ENCODE data around the gene ATG4C. TPM values are rescaled to one million over a fixed set of nuclear protein-coding genes. Genes with fewer than 3 reads are reported as not detected.
A peak's percentile ranks its signal among the peaks of the same experiment; 100 is the strongest.
"Not testable (repeated sequence)": the region's sequence is repeated elsewhere in the genome, so short reads cannot be mapped to it uniquely, and the experiment has no call there.

The ATG4C gene
- total and polyA plus RNA-seq, 2 donors (not counting 3 experiments of a cell fraction or from before 2014, with no cell fraction given), result 2.8 to 11.8 TPM

GRCh38 chr1:62735491-62736171 lies 48.3 kb upstream of the ATG4C start:
- Histone ChIP-seq H4K20me1 (replicated peaks; ENCODE audit: control insufficient read depth, extremely low read depth, insufficient read depth, low read length) (no peaks in the 10 kb centered on the region), H3K27ac (ENCODE audit: insufficient read depth, low read depth, low read length) (no peak overlapping the region), H3K9ac (replicated peaks; ENCODE audit: extremely low read depth, insufficient read depth, low read length) (no peak overlapping the region), H3K27me3 (ENCODE audit: control insufficient read depth in 2 of 2, insufficient read depth in 2 of 2, low read length in 2 of 2) (peaks cover 0 to 6% of the 10 kb centered on the region in 2 experiments), H3K4me3 (replicated peaks in 1 of 3; ENCODE audit: insufficient read depth in 1 of 3, low read depth in 1 of 3, low read length in 3 of 3) (no peak overlapping the region), H3K79me2 (ENCODE audit: control insufficient read depth, insufficient read depth, low read length) (no peaks in the 10 kb centered on the region), H3K36me3 (ENCODE audit: control insufficient read depth in 2 of 2, extremely low read depth in 1 of 2, insufficient read depth in 2 of 2, low read length in 2 of 2) (no peaks in the 10 kb centered on the region), H2AFZ (ENCODE audit: low read depth, low read length) (no peak overlapping the region), H3K9me3 (replicated peaks; ENCODE audit: control insufficient read depth, insufficient read depth, low read length) (no peaks in the 10 kb centered on the region), H3K4me2 (ENCODE audit: insufficient read depth, low read length) (no peak overlapping the region), H3K9me1 (replicated peaks; ENCODE audit: control insufficient read depth, extremely low read depth, insufficient read depth, low read length) (no peaks in the 10 kb centered on the region), H3K4me1 (ENCODE audit: control insufficient read depth, extremely low read depth, insufficient read depth, low read length) (no peaks in the 10 kb centered on the region)
- no TSS peak for BruUV-seq (replicated peaks)
- dilution Hi-C loops (cut with MboI; ENCODE audit: extremely low pct_ligation_motif_present, low sequenced_read_pairs), result no loop called here
- POLR2A ChIA-PET, result interaction anchor here (0.6 kb wide), 1 partner anchor 178 kb away, joined by 3 read pairs; no protein-coding TSS in a partner anchor
- CTCF ChIA-PET, result interaction anchor here (0.7 to 2.2 kb wide), 4 partner anchors 11 to 228 kb away, joined by 3 to 11 read pairs (median 6); no protein-coding TSS in a partner anchor
- DNase-seq (ENCODE audit: low read depth, low spot score) (no peak), FAIRE-seq (no peak)
- TF ChIP-seq FOS (IDR thresholded peaks at IDR 0.05; ENCODE audit: borderline replicate concordance, insufficient read depth, low read length), result peak; percentile 26
- TF ChIP-seq, protein P1, sequence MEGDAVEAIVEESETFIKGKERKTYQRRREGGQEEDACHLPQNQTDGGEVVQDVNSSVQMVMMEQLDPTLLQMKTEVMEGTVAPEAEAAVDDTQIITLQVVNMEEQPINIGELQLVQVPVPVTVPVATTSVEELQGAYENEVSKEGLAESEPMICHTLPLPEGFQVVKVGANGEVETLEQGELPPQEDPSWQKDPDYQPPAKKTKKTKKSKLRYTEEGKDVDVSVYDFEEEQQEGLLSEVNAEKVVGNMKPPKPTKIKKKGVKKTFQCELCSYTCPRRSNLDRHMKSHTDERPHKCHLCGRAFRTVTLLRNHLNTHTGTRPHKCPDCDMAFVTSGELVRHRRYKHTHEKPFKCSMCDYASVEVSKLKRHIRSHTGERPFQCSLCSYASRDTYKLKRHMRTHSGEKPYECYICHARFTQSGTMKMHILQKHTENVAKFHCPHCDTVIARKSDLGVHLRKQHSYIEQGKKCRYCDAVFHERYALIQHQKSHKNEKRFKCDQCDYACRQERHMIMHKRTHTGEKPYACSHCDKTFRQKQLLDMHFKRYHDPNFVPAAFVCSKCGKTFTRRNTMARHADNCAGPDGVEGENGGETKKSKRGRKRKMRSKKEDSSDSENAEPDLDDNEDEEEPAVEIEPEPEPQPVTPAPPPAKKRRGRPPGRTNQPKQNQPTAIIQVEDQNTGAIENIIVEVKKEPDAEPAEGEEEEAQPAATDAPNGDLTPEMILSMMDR (IDR thresholded peaks at IDR 0.05; ENCODE audit: extremely low read depth in 1 of 2, insufficient read depth in 1 of 2, low read depth in 1 of 2, low read length in 2 of 2), result no peak
- intact Hi-C loops (cut with micrococcal nuclease), result no loop called here

- H3K9ac ChIP-seq (replicated peaks; ENCODE audit: extremely low read depth, insufficient read depth, low read length); BruUV-seq (replicated peaks); H3K36me3 ChIP-seq (ENCODE audit: control insufficient read depth in 2 of 2, extremely low read depth in 1 of 2, insufficient read depth in 2 of 2, low read length in 2 of 2); H3K4me3 ChIP-seq (replicated peaks in 1 of 3; ENCODE audit: insufficient read depth in 1 of 3, low read depth in 1 of 3, low read length in 3 of 3); H2AFZ ChIP-seq (ENCODE audit: low read depth, low read length); H3K79me2 ChIP-seq (ENCODE audit: control insufficient read depth, insufficient read depth, low read length); DNase-seq (ENCODE audit: low read depth, low spot score); intact Hi-C loops (cut with micrococcal nuclease); H3K9me3 ChIP-seq (replicated peaks; ENCODE audit: control insufficient read depth, insufficient read depth, low read length); POLR2A ChIA-PET; FAIRE-seq; dilution Hi-C loops (cut with MboI; ENCODE audit: extremely low pct_ligation_motif_present, low sequenced_read_pairs); H3K27me3 ChIP-seq (ENCODE audit: control insufficient read depth in 2 of 2, insufficient read depth in 2 of 2, low read length in 2 of 2); H3K27ac ChIP-seq (ENCODE audit: insufficient read depth, low read depth, low read length); H3K9me1 ChIP-seq (replicated peaks; ENCODE audit: control insufficient read depth, extremely low read depth, insufficient read depth, low read length); H4K20me1 ChIP-seq (replicated peaks; ENCODE audit: control insufficient read depth, extremely low read depth, insufficient read depth, low read length); H3K4me1 ChIP-seq (ENCODE audit: control insufficient read depth, extremely low read depth, insufficient read depth, low read length); CTCF ChIA-PET; H3K4me2 ChIP-seq (ENCODE audit: insufficient read depth, low read length): not testable (repeated sequence)
These were observed 43.2 kb upstream of the ATG4C start for GRCh38 chr1:62740701-62741100.
